ENCODE results near the gene WASF2. TPM values are rescaled to one million over a fixed set of nuclear protein-coding genes. Genes with fewer than 3 reads are reported as not detected.
"Not testable (repeated sequence)": the region's sequence is repeated elsewhere in the genome, so short reads cannot be mapped to it uniquely, and the experiment has no call there.

Gene WASF2
- total RNA-seq, 1 experiment from 2014 or later: 134 TPM

DNA sequence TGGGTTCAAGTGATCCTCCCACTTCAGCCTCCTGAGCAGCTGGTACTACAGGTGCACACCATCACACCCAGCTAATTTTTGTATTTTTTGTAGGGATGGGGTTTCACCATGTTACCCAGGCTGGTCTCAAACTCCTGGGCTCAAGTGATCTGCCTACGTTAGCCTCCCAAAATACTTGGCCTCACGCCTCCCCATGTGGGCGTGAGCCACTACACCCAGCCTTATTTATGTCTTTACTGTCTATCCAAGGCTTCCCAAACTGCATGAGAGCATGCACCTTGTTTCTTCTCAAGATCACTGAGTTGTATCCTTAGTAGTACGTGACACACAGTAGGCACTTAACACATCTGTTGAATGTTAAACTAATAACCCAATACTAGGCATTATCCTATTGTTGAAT lies 14.2 kb downstream of the WASF2 start:
- no peaks in the 10 kb centered on the region for H3K36me3 ChIP-seq (ENCODE audit: low read depth)
- no peaks in the 10 kb centered on the region for H3K9me2 ChIP-seq (ENCODE audit: insufficient read depth)
- H3K4me2 ChIP-seq: no peak overlapping the region
- no peaks in the 10 kb centered on the region for H3K27me3 ChIP-seq (ENCODE audit: insufficient read depth, low read depth)
- H3K4me1 ChIP-seq (replicated peaks; ENCODE audit: insufficient read depth): no peaks in the 10 kb centered on the region
- intact Hi-C loops (cut with micrococcal nuclease; ENCODE audit: unreplicated experiment): no loop called here
- no peak overlapping the region for H3K27ac ChIP-seq
- TF ChIP-seq, protein P1, sequence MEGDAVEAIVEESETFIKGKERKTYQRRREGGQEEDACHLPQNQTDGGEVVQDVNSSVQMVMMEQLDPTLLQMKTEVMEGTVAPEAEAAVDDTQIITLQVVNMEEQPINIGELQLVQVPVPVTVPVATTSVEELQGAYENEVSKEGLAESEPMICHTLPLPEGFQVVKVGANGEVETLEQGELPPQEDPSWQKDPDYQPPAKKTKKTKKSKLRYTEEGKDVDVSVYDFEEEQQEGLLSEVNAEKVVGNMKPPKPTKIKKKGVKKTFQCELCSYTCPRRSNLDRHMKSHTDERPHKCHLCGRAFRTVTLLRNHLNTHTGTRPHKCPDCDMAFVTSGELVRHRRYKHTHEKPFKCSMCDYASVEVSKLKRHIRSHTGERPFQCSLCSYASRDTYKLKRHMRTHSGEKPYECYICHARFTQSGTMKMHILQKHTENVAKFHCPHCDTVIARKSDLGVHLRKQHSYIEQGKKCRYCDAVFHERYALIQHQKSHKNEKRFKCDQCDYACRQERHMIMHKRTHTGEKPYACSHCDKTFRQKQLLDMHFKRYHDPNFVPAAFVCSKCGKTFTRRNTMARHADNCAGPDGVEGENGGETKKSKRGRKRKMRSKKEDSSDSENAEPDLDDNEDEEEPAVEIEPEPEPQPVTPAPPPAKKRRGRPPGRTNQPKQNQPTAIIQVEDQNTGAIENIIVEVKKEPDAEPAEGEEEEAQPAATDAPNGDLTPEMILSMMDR (conservative IDR thresholded peaks at IDR 0.05): no peak
- no peak for TF ChIP-seq EZH2 (IDR thresholded peaks at IDR 0.05; ENCODE audit: low read depth)
- ChIA-PET CTCF (no interaction called here), POLR2A (ENCODE audit: unreplicated experiment) (no interaction called here)
- no peak overlapping the region for H3K4me3 ChIP-seq
- no peak overlapping the region for H2AFZ ChIP-seq
- peaks cover 79% of the 10 kb centered on the region for H3K79me2 ChIP-seq (ENCODE audit: low read depth)
- no TSS peak for BruUV-seq (replicated peaks)
- H4K20me1 ChIP-seq (ENCODE audit: insufficient read depth): peaks cover 33% of the 10 kb centered on the region
- H3K9me3 ChIP-seq (ENCODE audit: insufficient read depth, low read depth): no peaks in the 10 kb centered on the region
- no peaks in the 10 kb centered on the region for H3F3A ChIP-seq (ENCODE audit: insufficient read depth, low read depth)
- no peak for DNase-seq

DNA sequence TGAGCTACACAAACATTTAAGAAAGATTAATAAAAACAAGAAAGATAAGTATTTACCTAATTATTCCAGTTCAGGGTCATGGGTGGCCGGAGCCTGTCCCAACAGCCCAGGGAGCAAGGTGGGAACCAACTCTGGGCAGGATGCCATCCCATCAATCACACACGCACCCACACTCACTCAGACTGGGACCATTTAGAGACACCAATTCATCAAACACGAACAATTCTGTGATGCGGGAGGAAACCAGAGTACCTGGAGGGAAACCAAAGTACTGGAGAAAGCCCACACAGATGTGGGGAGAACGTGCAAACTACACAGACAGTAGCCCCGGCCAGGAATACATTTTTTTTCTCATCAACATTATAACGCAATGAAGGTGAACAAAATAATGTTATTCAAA lies 16.2 kb downstream of the WASF2 start:
- no TSS peak for BruUV-seq (replicated peaks)
- Histone ChIP-seq H3K27ac (no peak overlapping the region), H2AFZ (no peak overlapping the region), H3F3A (ENCODE audit: insufficient read depth, low read depth) (no peaks in the 10 kb centered on the region), H3K9me2 (ENCODE audit: insufficient read depth) (no peaks in the 10 kb centered on the region), H3K9me3 (ENCODE audit: insufficient read depth, low read depth) (no peaks in the 10 kb centered on the region), H3K4me1 (replicated peaks; ENCODE audit: insufficient read depth) (no peaks in the 10 kb centered on the region), H3K4me2 (no peak overlapping the region), H3K4me3 (no peak overlapping the region), H4K20me1 (ENCODE audit: insufficient read depth) (peaks cover 34% of the 10 kb centered on the region), H3K36me3 (ENCODE audit: low read depth) (no peaks in the 10 kb centered on the region), H3K79me2 (ENCODE audit: low read depth) (peaks cover 81% of the 10 kb centered on the region), H3K27me3 (ENCODE audit: insufficient read depth, low read depth) (no peaks in the 10 kb centered on the region)
- TF ChIP-seq, protein P1 (conservative IDR thresholded peaks at IDR 0.05): no peak
- TF ChIP-seq EZH2 (IDR thresholded peaks at IDR 0.05; ENCODE audit: low read depth): no peak
- intact Hi-C loops (cut with micrococcal nuclease; ENCODE audit: unreplicated experiment): no loop called here
- no peak for DNase-seq
- ChIA-PET CTCF (no interaction called here), POLR2A (ENCODE audit: unreplicated experiment) (no interaction called here)

DNA sequence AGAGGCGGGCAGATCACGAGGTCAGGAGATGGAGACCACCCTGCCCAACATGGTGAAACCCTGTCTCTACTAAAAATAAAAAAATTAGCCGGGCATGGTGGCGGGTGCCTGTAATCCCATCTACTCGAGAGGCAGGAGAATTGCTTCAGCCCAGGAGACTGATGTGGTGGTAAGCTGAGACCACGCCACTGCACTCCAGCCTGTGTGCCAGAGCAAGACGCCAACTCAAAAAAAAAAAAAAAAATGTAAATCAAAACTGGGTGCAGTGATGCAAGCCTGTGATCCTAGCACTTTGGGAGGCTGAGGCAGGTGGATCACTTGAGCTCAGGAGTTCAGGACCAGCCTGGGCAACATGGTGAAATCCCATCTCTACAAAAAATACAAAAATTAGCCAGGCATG lies 17.9 kb downstream of the WASF2 start:
- Histone ChIP-seq H4K20me1 (ENCODE audit: insufficient read depth) (peaks cover 32% of the 10 kb centered on the region), H3K79me2 (ENCODE audit: low read depth) (peaks cover 85% of the 10 kb centered on the region)
- POLR2A ChIA-PET (ENCODE audit: unreplicated experiment); H3K36me3 ChIP-seq (ENCODE audit: low read depth); H3K27ac ChIP-seq; H2AFZ ChIP-seq; H3K27me3 ChIP-seq (ENCODE audit: insufficient read depth, low read depth); H3K4me3 ChIP-seq; H3K9me3 ChIP-seq (ENCODE audit: insufficient read depth, low read depth); intact Hi-C loops (cut with micrococcal nuclease; ENCODE audit: unreplicated experiment); H3K4me1 ChIP-seq (replicated peaks; ENCODE audit: insufficient read depth); H3K9me2 ChIP-seq (ENCODE audit: insufficient read depth); DNase-seq; BruUV-seq (replicated peaks); H3K4me2 ChIP-seq; H3F3A ChIP-seq (ENCODE audit: insufficient read depth, low read depth): not testable (repeated sequence)
- CTCF ChIA-PET: interaction anchor here (0.6 kb wide), 1 partner anchor 85 kb away, joined by 3 read pairs; no protein-coding TSS in a partner anchor

DNA sequence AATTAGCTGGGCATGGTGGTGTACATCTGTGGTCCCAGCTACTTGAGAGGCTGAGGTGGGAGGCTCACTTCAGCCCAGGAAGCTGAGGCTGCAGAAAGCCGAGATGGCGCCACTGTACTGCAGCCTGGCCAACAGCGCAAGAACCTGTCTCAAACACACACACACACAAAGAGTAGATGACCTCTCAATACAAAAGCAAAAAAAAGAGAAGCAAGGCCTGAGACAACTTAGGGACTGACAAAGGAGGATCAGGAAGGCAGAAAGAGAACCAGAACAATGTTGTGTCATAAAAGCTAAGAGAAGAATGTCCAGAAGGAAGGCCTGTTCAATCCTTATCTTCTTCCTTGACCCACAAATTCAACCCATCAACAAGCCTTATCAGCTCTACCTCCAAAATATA lies 18.5 kb downstream of the WASF2 start:
- H4K20me1 ChIP-seq (ENCODE audit: insufficient read depth): peaks cover 32% of the 10 kb centered on the region
- H3F3A ChIP-seq (ENCODE audit: insufficient read depth, low read depth): no peaks in the 10 kb centered on the region
- POLR2A ChIA-PET (ENCODE audit: unreplicated experiment): no interaction called here
- DNase-seq: no peak
- H3K27me3 ChIP-seq (ENCODE audit: insufficient read depth, low read depth): no peaks in the 10 kb centered on the region
- no peaks in the 10 kb centered on the region for H3K36me3 ChIP-seq (ENCODE audit: low read depth)
- no peaks in the 10 kb centered on the region for H3K4me1 ChIP-seq (replicated peaks; ENCODE audit: insufficient read depth)
- H3K4me3 ChIP-seq: no peak overlapping the region
- CTCF ChIA-PET: interaction anchor here (0.6 kb wide), 1 partner anchor 54 kb away, joined by 4 read pairs; no protein-coding TSS in a partner anchor
- no peaks in the 10 kb centered on the region for H3K9me2 ChIP-seq (ENCODE audit: insufficient read depth)
- no peaks in the 10 kb centered on the region for H3K9me3 ChIP-seq (ENCODE audit: insufficient read depth, low read depth)
- no peak overlapping the region for H2AFZ ChIP-seq
- no peak for TF ChIP-seq EZH2 (IDR thresholded peaks at IDR 0.05; ENCODE audit: low read depth)
- TF ChIP-seq, protein P1 (conservative IDR thresholded peaks at IDR 0.05): no peak
- intact Hi-C loops (cut with micrococcal nuclease; ENCODE audit: unreplicated experiment): no loop called here
- H3K4me2 ChIP-seq: no peak overlapping the region
- BruUV-seq (replicated peaks): no TSS peak
- H3K79me2 ChIP-seq (ENCODE audit: low read depth): peaks cover 80% of the 10 kb centered on the region
- H3K27ac ChIP-seq: no peak overlapping the region

All from PC-9 (cell line).